DMS153 treated with DMSO at 0.1 percent for 48 hours (cell line): ENCODE data around the gene PHKG1.
"Not testable (repeated sequence)": the region's sequence is repeated elsewhere in the genome, so short reads cannot be mapped to it uniquely, and the experiment has no call there.

Experiments
- DNase-seq: peaks from one replicate; lab custom pipeline; 2025; ENCODE audit not compliant: unreplicated experiment; lab: John Stamatoyannopoulos, UW

Gene PHKG1

DNA sequence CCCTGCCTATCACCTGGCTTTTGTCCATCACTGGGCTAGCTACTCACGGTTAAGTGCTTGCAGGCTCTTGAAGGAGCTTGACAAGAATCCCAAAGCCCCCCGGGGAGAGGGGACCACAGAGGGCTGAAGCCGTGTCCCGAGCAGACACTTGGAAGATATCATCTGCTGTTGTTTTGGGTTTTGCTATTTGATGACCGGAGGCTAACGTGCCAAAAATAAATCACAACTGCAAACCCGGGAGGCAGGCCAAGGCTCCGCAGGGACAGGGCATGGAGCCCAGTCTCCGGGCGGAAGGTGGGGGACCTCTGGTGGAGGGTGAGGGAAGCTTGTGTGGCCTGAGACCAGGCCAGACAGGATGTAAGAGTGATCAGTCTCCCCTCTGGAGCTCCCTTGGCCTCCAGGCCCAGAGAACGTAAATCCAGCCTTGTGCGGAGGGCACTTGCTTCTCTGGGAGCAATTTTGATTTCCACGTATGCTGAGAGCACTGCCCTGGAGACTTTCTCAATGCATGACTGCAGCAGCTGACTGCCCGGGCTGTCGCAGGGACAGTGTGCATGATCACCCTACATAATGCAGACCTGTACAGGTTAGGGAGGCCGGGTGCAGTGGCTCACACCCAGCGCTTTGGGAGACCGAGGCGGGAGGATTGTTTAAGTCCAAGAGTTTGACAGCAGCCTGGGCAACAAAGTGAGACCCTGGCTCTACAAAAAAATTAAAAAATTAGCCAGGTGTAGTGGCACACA, at the start of gene PHKG1:
Gene PHKG1 (minus strand): TSS at position 164 of the 743 bp plus-strand sequence. CDS start 4,011 bp downstream, outside the sequence.
- DNase-seq, result peak; percentile 29

DNA sequence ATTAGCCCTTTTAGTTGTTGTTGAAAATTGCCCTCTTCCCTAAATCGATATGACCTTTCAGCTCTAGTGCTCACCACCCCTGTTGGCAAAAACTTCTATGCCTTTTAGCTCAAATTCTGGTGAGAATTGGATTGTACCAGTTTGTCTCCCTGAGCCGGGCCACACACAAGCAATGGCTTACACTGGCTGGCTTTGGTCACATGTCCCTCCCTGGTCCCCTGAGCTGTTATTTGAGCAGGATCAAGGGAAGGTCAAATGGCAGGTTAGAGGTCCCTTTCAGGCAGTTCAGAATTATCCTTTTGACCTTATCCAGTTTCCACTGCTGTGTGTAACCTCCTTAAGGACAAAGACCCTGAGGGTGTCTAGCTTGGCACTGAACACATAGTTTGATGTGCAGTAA, 38.3 kb upstream of the PHKG1 start:
- DNase-seq, result not testable (repeated sequence)

DNA sequence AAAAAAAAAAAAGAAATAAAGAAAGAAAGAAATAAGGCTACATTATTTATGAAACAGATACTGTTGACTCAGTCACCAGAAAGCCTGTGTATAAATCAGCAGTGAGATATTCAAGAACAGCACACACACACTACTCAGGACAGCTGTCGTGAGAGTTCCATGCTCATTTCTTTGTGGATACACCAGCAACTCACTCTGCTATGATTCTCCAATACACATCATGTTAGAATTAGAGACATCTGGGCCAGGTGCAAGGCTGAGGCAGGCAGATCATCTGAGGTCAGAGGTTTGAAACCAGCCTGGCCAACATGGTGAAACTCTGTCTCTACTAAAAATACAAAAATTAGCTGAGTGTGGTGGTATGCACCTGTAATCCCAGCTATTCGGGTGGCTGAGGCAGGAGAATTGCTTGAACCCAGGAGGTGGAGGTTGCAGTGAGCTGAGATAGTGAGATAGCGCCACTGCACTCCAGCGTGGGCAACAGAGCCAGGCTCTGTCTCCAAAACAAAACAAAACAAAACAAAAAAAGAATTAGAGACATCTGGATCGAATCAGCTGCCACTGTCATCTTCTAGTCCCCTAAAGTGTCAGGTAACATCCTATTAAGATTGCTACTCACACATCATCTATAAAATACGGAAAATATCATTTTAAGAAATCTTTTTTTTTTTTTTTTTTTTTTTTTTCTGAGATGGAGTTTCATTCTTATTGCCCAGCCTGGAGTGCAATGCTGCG, 34.7 kb upstream of the PHKG1 start:
- DNase-seq, result no peak

DNA sequence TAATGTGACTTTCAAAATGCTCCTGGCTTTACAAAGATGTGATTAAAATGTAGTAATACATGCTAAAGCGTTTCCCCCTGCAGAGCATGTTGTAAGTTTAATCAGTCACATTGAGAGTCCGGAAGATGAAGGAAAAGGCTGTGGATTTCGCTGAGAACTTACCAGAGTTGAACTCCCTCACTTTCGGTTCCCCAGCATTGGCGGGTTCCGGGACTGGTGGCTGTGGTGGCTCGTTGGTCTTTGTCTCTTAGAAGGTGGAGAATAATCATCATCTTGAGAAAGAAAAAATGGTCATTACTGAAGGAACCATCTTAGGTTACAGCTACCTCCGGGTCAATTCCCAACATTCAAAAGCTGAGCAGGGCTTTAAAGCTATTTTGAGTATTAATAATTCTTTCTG, 33.1 kb upstream of the PHKG1 start:
- DNase-seq, result no peak

DNA sequence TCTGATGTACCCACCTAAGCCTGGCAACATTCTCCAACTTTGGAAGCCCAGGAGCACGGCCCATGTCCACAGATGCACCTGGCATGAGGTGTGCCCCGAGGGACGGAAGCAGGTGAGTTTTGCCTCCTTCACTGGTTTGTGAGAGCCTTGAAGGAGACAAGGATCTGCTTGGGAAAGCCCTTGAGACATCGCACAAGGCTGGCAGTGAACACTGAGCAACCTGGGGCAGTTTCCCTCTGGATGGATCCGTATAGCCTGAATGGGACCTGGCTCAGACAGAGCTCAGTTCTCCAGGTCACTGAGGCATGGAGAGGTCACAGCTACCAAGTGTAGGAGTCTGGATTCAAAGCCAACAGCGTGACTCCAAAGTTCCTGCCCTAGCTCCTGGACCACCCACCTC, 32.2 kb upstream of the PHKG1 start:
- no peak for DNase-seq

DNA sequence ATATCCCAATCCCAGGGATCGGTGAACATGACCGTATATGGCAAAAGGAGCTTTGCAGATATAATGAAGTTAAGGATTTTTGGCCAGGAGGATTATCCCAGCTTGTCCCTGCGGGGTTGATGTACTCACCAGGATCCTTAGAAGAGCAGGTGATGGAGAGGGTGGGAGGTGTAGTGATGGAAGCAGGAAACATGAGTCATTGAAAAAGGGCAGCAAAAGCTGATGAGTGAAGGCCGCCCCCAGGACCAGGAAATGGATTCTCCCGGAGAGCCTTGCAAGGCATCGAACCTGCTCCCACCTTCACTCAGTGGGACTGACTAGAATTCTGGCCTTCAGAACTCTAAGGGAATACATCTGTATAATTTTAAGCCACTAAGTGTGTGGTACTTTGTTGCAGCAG, 28.7 kb upstream of the PHKG1 start:
- DNase-seq, result no peak

DNA sequence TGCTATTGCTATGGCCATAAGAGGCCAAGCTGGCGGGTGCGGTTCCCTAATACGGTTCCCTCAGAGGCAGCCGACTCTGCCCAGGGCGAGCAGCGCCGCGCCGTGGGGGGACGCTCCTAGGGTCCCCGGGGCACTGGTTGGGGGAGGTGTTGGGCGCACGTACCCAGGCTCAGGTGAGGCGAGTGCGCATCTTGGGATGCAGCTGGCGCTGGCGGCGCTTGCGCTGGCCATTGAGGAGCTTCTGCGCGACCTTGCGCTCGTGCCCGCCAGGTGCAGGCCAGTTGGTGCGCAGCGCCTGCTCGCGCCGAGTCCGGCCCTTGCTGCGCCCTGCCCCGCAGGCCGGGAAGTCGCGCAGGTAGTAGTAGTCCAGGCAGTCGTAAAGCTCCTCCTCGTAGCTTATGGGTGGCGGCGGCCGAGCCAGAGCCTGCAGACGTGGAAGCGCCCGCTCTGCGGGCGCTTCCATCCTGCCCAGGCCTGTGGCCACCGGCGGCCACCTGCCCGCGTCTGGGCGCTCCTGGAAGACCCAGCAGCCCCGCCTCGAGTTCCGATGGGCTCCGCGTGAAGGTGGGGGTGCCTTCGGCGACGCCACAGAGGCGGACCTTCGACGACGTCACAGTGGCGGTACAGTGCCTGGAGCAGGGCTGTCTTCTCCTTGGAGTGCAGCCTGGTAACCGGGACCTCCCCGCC, 23.2 kb upstream of the PHKG1 start, which contains the start of gene NUPR2:
Gene NUPR2 (minus strand): TSS at position 566 of the 687 bp plus-strand sequence. CDS start 103 bp downstream, at position 463.
- DNase-seq, result peak; percentile 49

DNA sequence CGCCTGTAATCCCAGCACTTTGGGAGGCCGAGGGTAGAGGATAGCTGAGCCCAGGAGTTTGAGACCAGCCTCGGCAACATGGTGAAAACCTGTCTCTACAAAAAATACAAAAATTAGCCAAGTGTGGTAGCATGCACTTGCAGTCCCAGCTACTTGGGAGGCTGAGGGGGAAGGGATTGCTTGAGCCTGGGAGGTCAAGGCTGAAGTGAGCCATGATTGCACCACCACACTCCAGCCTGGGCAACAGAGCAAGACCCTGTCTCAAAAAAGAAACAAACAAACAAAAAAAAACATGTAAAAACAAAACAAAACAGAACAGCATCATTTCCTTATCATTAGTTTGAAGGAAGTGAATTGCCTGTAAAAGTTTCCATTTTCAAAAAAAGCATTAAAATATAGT, 19.5 kb upstream of the PHKG1 start:
- not testable (repeated sequence) for DNase-seq

DNA sequence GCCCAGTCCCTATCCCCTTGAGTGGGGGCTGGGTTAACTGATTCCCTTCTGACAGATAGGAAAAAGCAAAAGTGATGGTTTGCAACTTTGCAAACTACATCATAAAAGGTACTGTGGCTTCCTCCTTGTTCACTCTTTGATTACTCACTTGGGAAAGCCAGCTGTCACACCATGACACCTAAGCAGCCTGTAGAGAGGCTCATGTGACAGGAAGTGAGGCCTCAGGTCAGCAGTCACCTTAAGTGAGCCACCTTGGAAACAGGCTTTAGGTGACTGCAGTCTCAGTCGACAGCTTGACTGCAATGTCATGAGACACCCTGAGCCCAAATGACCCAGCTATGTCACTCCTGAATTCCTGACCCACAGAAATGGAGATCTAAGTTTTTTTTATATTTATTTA, 17.9 kb upstream of the PHKG1 start:
- no peak for DNase-seq

DNA sequence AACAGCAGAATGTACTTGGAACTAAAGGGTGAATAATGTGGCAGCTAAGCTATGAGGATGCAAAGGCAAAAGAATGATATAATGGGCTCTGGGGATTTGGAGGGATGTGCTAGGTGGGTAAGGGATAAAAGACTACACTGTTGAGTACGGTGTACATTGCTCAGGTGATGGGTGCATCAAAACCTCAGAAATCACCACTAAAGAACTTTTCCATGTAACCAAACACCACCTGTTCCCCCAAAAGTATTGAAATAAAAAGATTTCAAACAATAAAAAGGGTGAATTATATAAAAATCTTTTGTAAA, 15.2 kb upstream of the PHKG1 start:
- DNase-seq, result no peak

DNA sequence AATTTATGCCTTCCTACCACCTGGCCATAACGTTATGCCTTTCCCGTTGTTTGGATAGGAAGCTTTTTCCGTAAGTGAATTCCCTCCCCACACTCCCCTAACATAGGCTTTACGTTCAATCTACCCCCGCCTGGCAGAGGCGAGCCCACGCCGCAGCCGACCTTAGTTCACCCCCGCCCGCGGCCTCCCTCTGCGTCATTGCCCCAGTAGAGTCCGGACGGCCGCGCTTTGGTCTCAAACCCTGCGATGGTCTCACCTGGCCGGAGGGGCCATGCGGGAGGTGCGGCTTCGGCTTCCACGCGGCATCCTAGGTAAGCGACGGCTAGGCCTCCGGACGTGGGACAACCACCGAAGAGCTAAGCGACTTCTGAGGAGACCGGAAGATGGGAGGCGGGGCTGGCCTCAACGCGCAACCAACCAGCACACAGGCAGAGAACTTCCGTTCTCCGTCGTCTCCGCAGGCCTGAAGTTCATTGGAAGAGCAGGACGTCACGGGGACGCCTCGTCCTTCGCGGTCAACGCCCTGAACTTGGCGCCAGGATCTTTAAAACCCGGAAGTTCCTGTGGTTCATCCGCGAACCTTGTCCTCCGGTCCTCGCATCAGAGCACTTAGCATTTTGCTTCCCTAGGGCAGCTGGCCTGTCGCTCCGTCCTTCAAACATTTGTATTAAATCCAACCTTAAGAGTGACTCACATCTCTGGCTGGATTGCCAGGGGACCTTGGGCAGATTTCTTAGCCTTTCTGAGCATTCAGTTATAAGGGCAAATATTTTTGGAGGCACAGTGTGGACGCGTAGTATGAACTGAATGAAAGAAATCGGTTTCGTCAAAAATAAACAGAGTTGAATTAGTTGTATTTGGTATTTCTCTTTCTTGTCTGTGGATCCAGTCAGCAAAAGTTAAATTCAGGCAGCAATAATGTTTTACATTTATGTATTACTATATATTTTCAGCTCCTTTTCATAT, 13.6 kb upstream of the PHKG1 start, which contains the start of gene CHCHD2:
Gene CHCHD2 (minus strand): TSS at position 369 of the 966 bp plus-strand sequence. CDS start 63 bp downstream, at position 306.
- peak; percentile 95 for DNase-seq

DNA sequence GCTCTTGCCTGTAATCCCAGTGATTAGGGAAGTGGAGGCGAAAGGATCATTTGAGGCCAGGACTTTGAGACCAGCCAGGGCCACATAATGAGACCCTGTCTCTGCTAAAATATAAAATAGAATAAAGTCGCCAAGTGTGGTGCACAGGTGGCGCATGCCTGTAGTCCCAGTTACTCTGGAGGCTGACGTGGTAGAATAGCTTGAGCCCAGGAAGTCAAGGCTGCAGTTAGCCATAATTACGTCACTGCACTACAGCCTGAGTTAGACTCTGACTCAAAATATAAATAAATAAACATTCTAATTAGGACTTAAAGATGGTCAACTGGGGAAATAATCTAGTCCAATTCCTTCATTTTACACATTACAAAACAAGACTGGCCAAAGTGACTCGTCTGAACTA, 12.8 kb upstream of the PHKG1 start:
- DNase-seq, result peak; percentile 1

DNA sequence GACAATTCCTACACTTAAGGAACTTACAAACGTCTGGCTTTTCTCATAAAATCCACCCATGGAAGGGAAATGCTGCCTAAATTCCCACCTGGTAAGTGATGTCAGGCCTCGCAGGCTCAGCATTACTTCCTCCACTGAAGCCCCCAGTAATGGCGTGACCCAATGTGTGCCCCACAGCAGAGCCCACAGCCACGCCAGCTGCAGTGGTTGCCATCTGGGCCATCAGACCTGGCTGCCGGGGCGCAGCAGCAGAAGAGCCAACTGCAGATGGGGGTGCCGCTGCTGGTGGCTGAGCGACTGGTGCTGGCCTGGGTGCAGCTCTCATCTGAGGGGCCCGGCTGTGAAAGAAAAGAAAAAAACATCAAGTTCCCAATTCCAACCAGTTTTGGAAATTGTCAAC, 11.4 kb upstream of the PHKG1 start:
- not testable (repeated sequence) for DNase-seq

DNA sequence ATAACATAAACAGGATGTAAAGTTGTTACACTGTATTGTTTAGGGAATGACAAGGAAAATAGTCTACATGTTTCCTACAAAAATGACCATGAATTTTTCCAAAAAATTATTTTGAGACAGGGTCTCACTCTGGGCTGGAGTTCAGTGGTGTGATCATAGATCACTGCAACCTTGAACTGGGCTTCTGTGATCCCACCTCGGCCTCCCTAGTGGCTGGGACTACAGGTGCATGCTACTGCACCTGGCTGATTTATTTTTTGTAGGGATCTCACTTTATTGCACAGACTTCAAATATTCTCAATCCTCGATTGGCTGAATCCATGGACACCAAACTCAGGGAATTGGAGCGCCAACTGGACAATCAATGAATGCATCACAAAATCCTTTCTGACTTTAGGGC, 6.9 kb upstream of the PHKG1 start:
- DNase-seq, result no peak

DNA sequence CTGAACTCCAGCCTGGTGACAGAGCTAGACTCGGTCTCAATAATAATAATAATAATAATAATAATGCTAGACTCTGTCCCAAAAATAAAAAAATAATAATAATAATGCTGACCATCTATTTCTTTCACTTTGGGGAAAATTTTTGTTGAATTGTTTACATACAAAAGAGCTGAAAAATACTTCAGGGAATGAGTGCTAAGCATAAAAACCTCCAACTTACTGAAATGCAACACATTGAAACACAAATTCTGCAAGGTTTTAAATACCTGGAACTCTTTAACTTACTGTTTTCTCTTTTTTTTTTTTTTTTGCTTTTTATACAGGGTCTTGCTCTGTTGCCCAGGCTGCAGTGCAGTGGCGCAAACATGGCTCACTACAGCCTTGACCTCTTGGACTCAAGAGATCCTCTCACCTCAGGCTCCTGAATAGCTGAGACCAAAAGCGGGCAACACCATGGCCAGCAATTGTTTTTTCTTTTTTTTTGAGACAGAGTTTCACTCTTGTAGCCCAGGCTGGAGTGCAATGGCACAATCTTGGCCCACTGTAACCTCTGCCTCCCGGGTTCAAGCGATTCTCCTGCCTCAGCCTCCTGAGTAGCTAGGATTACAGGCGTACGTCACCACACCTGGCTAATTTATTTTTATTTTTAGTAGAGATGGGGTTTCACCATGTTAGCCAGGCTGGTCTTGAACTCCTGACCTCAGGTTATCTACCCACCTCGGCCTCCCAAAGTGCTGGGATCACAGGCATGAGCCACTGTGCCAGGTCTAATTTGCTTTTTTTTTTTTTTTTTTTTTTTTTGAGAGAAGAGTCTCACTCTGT, 5.6 kb upstream of the PHKG1 start:
- DNase-seq, result not testable (repeated sequence)

DNA sequence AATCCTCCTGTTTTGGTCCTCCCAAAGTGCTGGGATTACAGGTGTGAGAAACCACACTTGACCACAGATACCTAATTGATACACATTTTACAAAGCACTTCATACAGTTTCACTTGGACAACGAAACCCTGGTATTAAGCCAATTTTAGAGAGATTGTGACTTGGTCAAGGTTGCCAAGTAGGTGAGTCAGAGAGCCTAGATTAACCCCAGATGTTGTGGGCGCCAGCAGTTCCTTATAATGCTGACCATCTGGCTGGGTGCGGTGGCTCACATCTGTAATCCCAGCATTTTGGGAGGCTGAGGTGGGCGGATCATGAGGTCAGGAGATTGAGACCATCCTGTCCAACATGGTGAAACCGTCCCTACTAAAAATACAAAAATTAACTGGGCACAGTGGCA, 4.9 kb upstream of the PHKG1 start:
- no peak for DNase-seq

DNA sequence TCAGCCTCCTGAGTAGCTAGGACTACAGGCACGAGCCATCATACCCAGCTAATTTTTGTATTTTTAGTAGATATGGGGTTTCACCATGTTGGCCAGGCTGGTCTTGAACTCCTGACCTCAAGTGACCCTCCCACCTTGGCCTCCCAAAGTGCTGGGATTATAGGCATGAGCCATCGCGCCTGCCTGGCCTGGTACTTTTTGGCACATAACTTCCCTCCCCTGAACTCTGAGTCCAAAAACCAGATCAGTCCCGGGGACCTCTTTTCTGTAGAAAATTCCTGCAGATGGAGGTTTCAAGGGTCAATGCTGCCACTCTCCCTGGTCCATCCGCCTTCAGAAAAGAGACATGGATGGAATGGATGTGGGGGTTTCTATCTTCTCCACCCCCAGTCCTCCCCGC, 364 bp downstream of the PHKG1 start:
- not testable (repeated sequence) for DNase-seq

DNA sequence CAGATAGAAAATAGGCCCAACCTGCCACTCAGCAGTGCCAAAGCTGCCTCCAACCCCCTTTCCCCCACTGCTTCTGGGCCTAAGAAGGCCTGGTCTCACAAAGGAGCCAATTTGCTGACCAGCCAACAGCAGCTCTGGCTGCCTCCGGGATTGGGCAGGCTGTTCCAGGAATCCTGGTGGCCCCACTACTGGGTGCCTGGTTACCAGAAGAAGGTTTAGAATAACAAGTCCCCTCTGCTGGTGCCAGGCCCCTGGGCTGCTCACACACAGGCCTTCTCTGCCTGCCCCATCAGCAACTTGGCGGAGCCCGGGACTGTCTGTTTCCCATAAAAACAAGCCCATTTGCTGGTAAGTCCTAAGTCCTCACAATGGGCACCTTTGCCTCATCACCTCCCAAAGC, 1.2 kb downstream of the PHKG1 start:
- DNase-seq, result no peak

DNA sequence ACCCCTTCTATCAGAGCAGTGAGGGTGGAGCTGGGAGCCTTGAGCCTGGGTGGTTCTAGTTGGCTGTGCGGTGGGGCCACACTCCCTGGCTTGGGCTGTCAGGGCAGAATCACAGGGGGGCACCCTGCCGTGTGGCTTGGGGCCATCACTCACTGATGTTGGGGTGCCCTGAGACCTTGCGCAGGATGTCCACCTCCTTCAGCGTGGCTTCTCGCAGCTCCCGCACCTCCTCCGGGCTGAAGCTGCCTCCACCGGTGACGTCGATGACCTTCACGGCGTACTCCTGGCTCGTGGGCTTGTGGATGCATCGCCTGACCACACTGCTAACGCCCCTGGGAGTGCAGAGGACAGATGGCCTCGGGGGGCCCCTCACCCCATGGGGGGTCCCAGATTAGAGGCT, 5.3 kb downstream of the PHKG1 start:
- no peak for DNase-seq

DNA sequence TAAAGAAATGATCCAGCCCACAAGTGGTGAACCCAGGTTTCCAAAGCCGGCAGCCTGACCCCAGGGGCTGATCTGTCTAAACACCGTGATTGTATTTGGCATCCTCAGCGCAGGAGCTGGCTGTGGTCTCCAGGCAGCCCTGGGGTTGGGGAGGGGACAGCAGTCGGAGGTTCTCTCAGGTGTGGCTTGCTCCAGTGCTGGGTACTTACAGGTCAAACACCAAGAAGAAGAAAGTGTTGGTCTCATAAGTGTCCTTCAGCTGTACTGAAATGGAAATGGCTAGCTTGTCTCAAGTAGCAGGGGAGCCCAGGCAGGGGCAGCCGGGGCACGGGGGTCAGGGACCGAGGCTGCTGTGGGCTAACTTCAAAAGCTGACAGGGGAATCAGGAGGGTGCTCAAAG, 6.0 kb downstream of the PHKG1 start:
- no peak for DNase-seq
